NT2/D1 (cell line): ENCODE measurements around the gene MYO1D.

Source experiments
- YY1 ChIP-seq: IDR thresholded peaks from 2 replicates; pipeline ENCODE4 v1.6.1; 2011; ENCODE audit not compliant: insufficient read length, insufficient read depth
- ZNF274 ChIP-seq: IDR thresholded peaks from 2 replicates; pipeline ENCODE4 v1.6.1; 2011; ENCODE audit warnings: mild to moderate bottlenecking, low read depth, low read length

- no peak for TF ChIP-seq ZNF274
- no peak for TF ChIP-seq YY1
Measured at GRCh38 chr17:32819035-32819434, 57.9 kb downstream of the MYO1D start.
